Right lobe of liver (tissue), 4 donors: ENCODE measurements around the gene MAP3K5.

ENCODE experiments used
- POLR2A ChIP-seq: fragments of 450-650 bp; IDR thresholded peaks from one replicate; pipeline ENCODE4 v1.6.1; 2017; ENCODE audit warnings: antibody characterized with exemption, mild to moderate bottlenecking
- TF ChIP-seq, protein P1 (sequence below), 4 donors: fragments of 200-600 bp in 3 of 4; fragments of 450-650 bp in 1 of 4; IDR thresholded peaks; one replicate each; pipeline versions ENCODE4 v1.5.1 to v1.8.0; 2016 to 2022; ENCODE audit warnings: antibody characterized with exemption in 4 of 4, mild to moderate bottlenecking in 2 of 4
- donor health status: DM: no; HTN: no; CAD: no.
- donor health status: DM: no; HTN: no; CAD: no.
- donor health status: DM: no; HTN: yes; CAD: no.

GRCh38 chr6:136699358-136699757 lies 92.9 kb downstream of the MAP3K5 start:
- no peak for TF ChIP-seq POLR2A
- TF ChIP-seq, protein P1, sequence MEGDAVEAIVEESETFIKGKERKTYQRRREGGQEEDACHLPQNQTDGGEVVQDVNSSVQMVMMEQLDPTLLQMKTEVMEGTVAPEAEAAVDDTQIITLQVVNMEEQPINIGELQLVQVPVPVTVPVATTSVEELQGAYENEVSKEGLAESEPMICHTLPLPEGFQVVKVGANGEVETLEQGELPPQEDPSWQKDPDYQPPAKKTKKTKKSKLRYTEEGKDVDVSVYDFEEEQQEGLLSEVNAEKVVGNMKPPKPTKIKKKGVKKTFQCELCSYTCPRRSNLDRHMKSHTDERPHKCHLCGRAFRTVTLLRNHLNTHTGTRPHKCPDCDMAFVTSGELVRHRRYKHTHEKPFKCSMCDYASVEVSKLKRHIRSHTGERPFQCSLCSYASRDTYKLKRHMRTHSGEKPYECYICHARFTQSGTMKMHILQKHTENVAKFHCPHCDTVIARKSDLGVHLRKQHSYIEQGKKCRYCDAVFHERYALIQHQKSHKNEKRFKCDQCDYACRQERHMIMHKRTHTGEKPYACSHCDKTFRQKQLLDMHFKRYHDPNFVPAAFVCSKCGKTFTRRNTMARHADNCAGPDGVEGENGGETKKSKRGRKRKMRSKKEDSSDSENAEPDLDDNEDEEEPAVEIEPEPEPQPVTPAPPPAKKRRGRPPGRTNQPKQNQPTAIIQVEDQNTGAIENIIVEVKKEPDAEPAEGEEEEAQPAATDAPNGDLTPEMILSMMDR (IDR thresholded peaks at IDR 0.05): no peak
